A673 (cell line): ENCODE results near the gene MXRA7. TPM values are rescaled to one million over a fixed set of nuclear protein-coding genes. Genes with fewer than 3 reads are reported as not detected.
"Not testable (repeated sequence)": the region's sequence is repeated elsewhere in the genome, so short reads cannot be mapped to it uniquely, and the experiment has no call there.

Experiments used
- BruUV-seq: library from RNA; stranded (reverse); fragments of 400-500 nt; replicated peaks from 2 replicates; lab custom pipeline; 2021; lab: Mats Ljungman, UMichigan
- CTCF ChIA-PET: fragments of 300-600 bp; sonication (Branson Sonifier 250); formaldehyde crosslinking; loops from one replicate; lab custom pipeline; 2022; ENCODE audit warnings: antibody characterized with exemption; lab: Charles Lee
- POLR2A ChIA-PET: fragments of 300-600 bp; sonication (Branson Sonifier 250); formaldehyde crosslinking; loops from one replicate; lab custom pipeline; 2022; ENCODE audit warnings: antibody characterized with exemption; ENCODE audit not compliant: low non-redundant PET; lab: Charles Lee
- DNase-seq: peaks from one replicate; pipeline ENCODE4 v3.0.0-alpha.2; 2015; ENCODE audit warnings: low spot score
- H3K27ac ChIP-seq: fragments of 200-600 bp; sonication (generic); 2 replicates; pipeline ENCODE4 v1.5.1; 2016; ENCODE audit warnings: mixed run types, low read depth, mild to moderate bottlenecking, mixed read lengths, antibody characterized with exemption, low read length; ENCODE audit not compliant: poor library complexity, severe bottlenecking
- H3K27me3 ChIP-seq: fragments of 200-600 bp; sonication (generic); replicated peaks from 2 replicates; pipeline ENCODE4 v1.6.1; 2017; ENCODE audit warnings: mixed run types, low read depth, mild to moderate bottlenecking, mixed read lengths, antibody characterized with exemption, low read length; ENCODE audit not compliant: insufficient read depth, poor library complexity
- H3K36me3 ChIP-seq: fragments of 200-600 bp; sonication (generic); 2 replicates; pipeline ENCODE4 v1.6.1; 2016; ENCODE audit warnings: mixed run types, mild to moderate bottlenecking, mixed read lengths, antibody characterized with exemption, low read length; ENCODE audit not compliant: insufficient read depth, poor library complexity, severe bottlenecking
- H3K4me1 ChIP-seq: fragments of 200-600 bp; sonication (generic); 2 replicates; pipeline ENCODE4 v1.6.1; 2017; ENCODE audit warnings: mixed run types, mild to moderate bottlenecking, mixed read lengths, antibody characterized with exemption, low read length; ENCODE audit not compliant: insufficient read depth, poor library complexity, severe bottlenecking
- H3K4me3 ChIP-seq: fragments of 200-600 bp; sonication (generic); 2 replicates; pipeline ENCODE4 v1.5.1; 2016; ENCODE audit warnings: low read depth, mixed run types, mild to moderate bottlenecking, mixed read lengths, low read length; ENCODE audit not compliant: poor library complexity, severe bottlenecking
- H3K9me3 ChIP-seq: fragments of 200-600 bp; sonication (generic); 2 replicates; pipeline ENCODE4 v1.6.1; 2016; ENCODE audit warnings: mixed run types, low read depth, mild to moderate bottlenecking, mixed read lengths, antibody characterized with exemption, low read length; ENCODE audit not compliant: poor library complexity, severe bottlenecking
- EZH2 ChIP-seq: fragments of 200-600 bp; sonication (generic); IDR thresholded peaks from 2 replicates; pipeline ENCODE4 v1.6.1; 2017; ENCODE audit warnings: borderline replicate concordance, low read depth, mild to moderate bottlenecking, mixed read lengths, antibody characterized with exemption, low read length; ENCODE audit not compliant: poor library complexity, severe bottlenecking
- intact Hi-C: fragments of 100-400 bp; cut with micrococcal nuclease; formaldehyde crosslinking; loops from one replicate; pipeline ENCODE4 v1.10.0; 2022; ENCODE audit not compliant: unreplicated experiment
- total RNA-seq: library from RNA; stranded (reverse); gene quantifications from 2 replicates; pipeline ENCODE4 v1.2.3, GENCODE V29; 2021
- TF ChIP-seq, protein P1 (sequence below): fragments of 300-800, 200-600 bp; sonication (generic); conservative IDR thresholded peaks from 2 replicates; pipeline ENCODE4 v1.5.1; 2017; ENCODE audit warnings: low read depth, mild to moderate bottlenecking, antibody characterized with exemption, low read length, moderate library complexity, mixed read lengths

MXRA7 gene
- total RNA-seq, 1 experiment from 2014 or later, result 61.5 TPM

DNA sequence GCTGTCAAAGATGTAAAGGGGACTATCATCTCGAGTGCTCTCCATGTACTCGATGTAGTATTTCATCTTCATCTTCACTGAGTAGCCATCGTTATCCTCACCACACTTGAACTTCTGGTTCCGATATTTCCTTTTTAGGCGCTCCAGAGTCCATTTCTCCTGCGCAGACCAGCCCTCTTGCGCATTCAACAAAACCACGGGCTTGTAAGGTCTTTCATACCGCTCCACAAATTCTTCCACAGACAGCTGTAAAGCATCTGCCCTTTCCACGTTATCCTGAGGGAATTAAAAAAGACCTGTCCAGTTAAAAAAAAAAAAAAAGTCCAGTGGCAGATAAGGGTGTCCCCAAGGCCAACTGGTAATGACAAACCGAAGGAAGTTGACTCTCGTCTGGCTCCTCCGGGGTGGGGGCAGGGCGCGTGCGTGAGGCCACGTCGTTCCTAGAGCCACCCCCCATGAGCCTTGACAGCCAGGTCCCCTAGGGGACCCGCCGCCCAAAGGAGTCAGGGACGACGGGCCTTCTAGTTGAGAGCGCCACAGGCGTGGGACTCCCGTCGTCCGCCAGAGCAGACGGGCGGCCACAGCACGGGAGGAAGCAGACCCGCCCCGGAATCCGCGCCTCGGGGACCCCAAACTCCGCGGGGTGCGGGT is 14.9 kb upstream of the MXRA7 start:
- Histone ChIP-seq H3K4me3 (peak overlapping the region; percentile 98), H3K27ac (peak overlapping the region; percentile 99), H3K4me1 (peaks cover 19% of the 10 kb centered on the region), H3K27me3 (no peaks in the 10 kb centered on the region), H3K9me3 (no peaks in the 10 kb centered on the region), H3K36me3 (peaks cover 53% of the 10 kb centered on the region)
- POLR2A ChIA-PET, result no interaction called here
- no peak for TF ChIP-seq EZH2
- TF ChIP-seq, protein P1, sequence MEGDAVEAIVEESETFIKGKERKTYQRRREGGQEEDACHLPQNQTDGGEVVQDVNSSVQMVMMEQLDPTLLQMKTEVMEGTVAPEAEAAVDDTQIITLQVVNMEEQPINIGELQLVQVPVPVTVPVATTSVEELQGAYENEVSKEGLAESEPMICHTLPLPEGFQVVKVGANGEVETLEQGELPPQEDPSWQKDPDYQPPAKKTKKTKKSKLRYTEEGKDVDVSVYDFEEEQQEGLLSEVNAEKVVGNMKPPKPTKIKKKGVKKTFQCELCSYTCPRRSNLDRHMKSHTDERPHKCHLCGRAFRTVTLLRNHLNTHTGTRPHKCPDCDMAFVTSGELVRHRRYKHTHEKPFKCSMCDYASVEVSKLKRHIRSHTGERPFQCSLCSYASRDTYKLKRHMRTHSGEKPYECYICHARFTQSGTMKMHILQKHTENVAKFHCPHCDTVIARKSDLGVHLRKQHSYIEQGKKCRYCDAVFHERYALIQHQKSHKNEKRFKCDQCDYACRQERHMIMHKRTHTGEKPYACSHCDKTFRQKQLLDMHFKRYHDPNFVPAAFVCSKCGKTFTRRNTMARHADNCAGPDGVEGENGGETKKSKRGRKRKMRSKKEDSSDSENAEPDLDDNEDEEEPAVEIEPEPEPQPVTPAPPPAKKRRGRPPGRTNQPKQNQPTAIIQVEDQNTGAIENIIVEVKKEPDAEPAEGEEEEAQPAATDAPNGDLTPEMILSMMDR, result no peak
- CTCF ChIA-PET, result no interaction called here
- intact Hi-C loops, result no loop called here
- BruUV-seq, result no TSS peak
- DNase-seq, result peak; percentile 69

- H3K9me3 ChIP-seq, result no peaks in the 10 kb centered on the region
- TF ChIP-seq, protein P1, result no peak
- intact Hi-C loops, result no loop called here
- H3K36me3 ChIP-seq, result peaks cover 62% of the 10 kb centered on the region
- H3K27me3 ChIP-seq, result no peaks in the 10 kb centered on the region
- ChIA-PET POLR2A (no interaction called here), CTCF (no interaction called here)
- no peak for DNase-seq
- H3K27ac ChIP-seq, result no peak overlapping the region
- no TSS peak for BruUV-seq
- peaks cover 19% of the 10 kb centered on the region for H3K4me1 ChIP-seq
- no peak overlapping the region for H3K4me3 ChIP-seq
These were observed 13.0 kb upstream of the MXRA7 start for GRCh38 chr17:76723812-76724211.

- BruUV-seq, CTCF ChIA-PET, H3K9me3 ChIP-seq, DNase-seq, intact Hi-C loops, H3K27ac ChIP-seq, H3K27me3 ChIP-seq, H3K4me3 ChIP-seq, POLR2A ChIA-PET: not testable (repeated sequence)
- peaks cover 17% of the 10 kb centered on the region for H3K4me1 ChIP-seq
- peaks cover 70% of the 10 kb centered on the region for H3K36me3 ChIP-seq
These were observed 12.2 kb upstream of the MXRA7 start for GRCh38 chr17:76722977-76723376.

GRCh38 chr17:76722279-76722678 is 11.5 kb upstream of the MXRA7 start:
- no peak overlapping the region for H3K27ac ChIP-seq
- H3K4me1 ChIP-seq, result peaks cover 11% of the 10 kb centered on the region
- no peak for TF ChIP-seq EZH2
- TF ChIP-seq, protein P1, result no peak
- ChIA-PET POLR2A (no interaction called here), CTCF (no interaction called here)
- H3K9me3 ChIP-seq, result no peaks in the 10 kb centered on the region
- intact Hi-C loops, result no loop called here
- no peaks in the 10 kb centered on the region for H3K27me3 ChIP-seq
- peaks cover 76% of the 10 kb centered on the region for H3K36me3 ChIP-seq
- H3K4me3 ChIP-seq, result no peak overlapping the region
- no TSS peak for BruUV-seq
- DNase-seq, result no peak
